ENCODE measurements around the gene RAB17.
"Not testable (repeated sequence)": the region's sequence is repeated elsewhere in the genome, so short reads cannot be mapped to it uniquely, and the experiment has no call there.

RAB17 gene

GRCh38 chr2:237624565-237624964 lies 34.0 kb upstream of the RAB17 start:
- no peak for DNase-seq (ENCODE audit: low read depth)

DNA sequence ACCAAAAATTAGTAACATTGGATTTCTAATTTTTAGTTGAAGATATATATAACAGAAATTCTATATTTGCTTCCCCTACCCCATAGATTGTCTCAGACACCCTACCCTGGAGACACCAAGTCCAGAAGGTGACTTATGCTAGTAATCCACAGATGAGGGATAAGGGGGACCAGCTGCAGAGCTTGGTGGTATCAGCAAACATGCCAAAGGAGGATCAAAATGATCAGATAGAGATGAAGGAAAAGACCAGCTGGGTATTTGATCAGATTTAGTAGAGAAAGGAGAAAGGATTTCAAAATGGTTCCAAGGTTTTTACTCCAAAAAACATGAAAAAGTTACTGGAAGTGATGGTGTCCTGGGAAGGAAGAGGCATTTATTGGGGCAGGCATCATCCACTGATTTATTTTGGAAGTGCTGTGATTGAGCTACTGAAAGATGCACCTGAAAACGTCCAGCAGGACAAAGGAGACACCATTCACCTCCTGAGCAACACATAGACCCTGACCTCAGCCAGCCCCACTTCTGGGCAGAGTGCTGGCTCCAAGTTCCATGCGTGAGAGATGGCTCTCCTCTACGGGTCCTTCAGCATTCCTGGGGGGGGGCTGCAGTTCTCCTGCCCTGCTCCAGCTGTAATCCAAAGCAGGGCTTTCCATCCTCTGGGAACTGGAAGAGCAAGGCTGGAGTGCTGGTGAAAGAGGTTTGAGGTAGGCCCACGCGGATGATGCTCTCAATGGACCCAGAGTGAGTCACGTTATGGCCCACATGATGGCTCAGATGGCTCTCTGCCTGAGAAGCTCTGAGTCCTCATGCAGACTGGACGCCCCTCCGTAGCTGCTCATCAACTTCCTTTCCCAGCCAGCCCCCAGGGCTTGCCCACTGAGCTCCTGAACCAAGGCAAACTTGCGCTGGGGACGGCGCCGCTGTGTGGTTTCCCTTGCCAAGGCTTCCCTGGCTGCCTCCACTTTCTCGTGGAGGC lies 33.2 kb upstream of the RAB17 start:
- no peak for DNase-seq (ENCODE audit: low read depth)

GRCh38 chr2:237618449-237618848 lies 27.9 kb upstream of the RAB17 start:
- no peak for DNase-seq (ENCODE audit: low read depth)

DNA sequence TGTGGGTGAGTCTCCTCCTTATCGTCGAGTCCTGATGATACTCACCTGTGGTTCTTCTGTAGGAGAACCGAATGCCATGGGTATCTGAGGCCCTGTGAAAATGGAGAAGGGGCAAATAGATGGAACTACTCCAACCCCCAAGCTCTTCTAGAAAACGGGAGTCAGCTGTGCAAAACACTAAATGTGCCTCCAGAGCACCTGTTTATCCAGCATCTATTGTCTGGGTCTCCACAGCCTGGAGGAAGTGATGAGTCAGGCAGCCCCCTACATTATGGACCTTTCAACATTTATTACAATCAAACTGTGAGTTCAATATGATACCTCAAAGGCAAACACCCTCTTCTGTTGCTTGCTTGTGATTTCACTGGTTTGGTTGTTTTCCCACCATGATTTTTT lies 27.1 kb upstream of the RAB17 start:
- DNase-seq (ENCODE audit: low read depth) = no peak

DNA sequence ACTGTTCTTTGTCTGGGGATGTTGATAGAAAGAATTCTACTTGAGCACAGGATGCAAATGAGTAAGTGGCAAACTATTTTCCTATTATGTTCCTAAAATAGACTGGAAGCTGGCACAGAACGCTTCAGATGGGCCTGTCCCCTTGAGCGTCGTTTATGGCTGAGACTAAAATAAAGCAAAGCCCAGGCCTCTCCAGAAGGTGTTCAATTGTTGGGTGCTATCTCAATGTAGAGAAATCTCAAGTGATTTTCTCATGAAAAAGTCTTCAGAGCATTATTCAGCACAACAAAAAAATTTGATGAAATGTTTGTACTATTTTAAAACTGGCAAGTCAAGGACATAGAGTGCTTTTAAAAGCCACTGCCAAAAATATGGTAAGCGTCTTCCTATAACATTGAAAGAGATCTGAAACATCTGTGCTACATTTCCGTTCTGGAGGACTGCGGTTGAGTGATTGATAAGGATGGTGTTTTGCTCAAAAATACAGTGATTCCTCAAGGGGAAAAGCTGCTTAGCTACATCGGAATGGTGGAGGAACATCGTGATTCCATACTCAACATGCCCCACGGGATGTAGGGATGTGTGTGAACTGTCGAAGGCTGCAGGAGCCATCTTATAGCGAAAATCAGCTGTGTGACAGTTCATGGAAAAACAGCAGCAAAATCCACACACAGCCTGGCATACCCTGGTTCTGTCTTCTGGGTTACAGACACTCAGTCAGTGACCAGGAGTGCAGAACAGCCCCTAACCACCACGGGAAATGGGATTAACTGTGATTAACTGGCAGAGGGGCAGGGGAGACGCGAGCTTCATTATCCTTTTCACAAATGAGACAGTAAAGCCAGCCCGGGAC lies 26.4 kb upstream of the RAB17 start:
- DNase-seq (ENCODE audit: low read depth) = no peak

DNA sequence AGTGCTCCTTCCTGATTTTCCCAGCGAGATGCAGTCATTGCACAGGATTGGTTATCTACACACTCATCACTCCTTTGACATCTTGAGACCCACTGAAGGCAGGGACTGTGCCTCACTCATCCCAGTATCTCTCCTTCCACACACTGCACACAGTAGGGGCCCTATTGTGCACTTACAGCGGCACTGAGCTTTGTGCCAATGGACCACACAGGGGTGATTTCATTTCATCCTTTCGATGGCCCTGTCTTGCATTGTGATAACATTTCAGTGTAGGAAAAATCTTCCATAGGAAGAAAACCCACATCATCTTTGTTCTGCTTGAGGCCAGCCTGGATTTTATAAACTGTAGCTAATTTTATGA lies 25.8 kb upstream of the RAB17 start:
- DNase-seq (ENCODE audit: low read depth) = no peak

GRCh38 chr2:237615631-237616249 lies 25.2 kb upstream of the RAB17 start:
- no peak for DNase-seq (ENCODE audit: low read depth)

DNA sequence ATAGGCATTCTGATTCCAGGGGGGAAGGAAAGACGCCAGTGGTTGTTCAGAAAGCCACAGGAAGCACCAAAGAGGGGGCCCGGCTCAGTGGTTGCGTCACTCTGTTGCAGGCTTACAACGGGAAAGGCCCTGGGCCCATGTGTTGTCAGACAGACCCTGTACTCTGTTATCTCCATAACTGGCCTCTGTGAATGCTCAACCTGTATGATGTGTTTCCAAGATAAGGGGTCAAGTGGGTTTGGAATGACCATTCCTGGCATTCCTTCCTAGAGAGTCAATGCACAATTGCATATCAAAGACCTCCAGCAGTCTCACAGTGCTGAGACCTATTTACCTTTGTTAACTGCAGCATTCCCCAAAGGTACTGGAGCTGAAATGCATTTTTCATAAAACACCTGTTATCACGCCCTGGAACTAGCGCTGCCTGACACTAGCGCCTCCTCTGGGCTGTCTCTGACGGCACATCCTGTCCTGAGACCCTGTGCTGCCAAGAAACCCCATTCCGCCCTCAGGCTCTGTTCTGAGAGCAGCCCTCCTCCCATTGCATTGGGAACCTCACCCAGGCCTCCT lies 23.7 kb upstream of the RAB17 start:
- DNase-seq (ENCODE audit: low read depth) = peak; percentile 45

GRCh38 chr2:237613679-237614078 lies 23.1 kb upstream of the RAB17 start:
- DNase-seq (ENCODE audit: low read depth) = no peak

- no peak for DNase-seq (ENCODE audit: low read depth)
Observed at GRCh38 chr2:237612527-237613357, 22.2 kb upstream of the RAB17 start.

GRCh38 chr2:237606522-237606921 lies 16.0 kb upstream of the RAB17 start:
- DNase-seq (ENCODE audit: low read depth) = not testable (repeated sequence)

DNA sequence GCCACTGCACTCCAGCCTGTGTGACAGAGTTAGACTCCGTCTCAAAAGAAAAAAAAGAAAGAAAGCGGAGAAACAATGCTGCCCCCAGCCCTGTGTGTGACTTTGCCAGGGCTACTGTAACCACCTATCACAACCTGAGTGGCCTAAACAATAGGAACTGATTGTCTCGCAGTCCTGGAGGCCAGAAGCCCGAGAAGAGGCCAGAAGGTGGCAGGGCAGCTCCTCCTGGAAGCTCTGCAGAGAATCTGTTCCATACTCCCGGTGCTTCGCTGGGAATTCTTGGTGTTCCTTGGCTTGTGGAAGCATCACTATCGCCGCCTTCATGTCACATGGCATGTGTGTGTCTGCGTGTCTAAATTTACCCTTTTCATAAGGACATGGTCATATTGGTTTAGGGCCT lies 14.4 kb upstream of the RAB17 start:
- DNase-seq (ENCODE audit: low read depth) = no peak

DNA sequence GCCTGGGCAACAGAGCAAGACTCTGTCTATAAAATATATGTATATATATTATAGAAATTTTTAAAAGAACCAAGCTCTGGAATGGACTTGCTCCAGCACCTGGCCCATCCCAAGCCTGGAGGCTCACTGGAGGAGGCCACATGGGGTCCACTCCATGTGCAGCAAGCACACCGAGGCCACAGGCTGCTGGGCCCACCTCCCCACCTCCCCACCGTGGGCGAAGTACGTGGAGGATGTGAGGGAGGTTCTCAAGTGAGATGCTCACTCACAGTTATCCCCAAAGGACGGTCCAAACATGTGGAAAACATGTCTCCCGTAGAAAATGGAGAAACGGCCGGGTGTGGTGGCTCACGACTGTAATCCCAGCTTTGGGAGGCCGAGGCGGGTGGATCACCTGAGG lies 13.9 kb upstream of the RAB17 start:
- no peak for DNase-seq (ENCODE audit: low read depth)

DNA sequence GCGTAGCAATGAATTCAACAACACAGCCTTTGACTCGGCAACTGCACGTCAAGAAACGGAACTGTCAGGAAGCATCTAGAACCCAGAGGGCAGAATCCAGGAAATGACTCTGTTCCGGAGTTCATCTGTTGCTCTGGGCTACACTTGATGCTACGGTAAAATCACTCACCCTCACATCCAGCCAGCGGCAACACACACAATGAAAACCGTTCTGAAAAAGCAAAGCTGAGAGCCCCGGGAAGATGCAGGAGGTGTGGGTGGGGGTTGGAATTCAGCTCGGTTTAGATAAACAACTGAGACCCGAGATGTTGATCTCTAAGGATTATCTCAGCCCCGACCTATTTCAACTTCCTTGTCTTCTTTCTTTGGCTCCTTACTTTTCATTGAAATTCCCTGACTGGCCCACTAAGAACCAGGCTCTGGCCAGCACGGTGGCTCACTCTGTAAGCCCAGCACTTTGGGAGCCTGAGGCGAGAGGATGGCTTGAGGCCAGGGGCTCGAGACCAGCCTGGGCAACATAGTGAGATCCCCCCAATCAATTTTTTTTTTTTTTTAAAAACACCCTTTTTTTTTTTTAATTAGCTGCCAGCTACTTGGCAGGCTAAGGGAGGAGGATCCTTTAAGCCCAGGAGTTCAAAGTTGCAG lies 13.3 kb upstream of the RAB17 start:
- DNase-seq (ENCODE audit: low read depth) = peak; percentile 45

- DNase-seq (ENCODE audit: low read depth) = no peak
Observed at GRCh38 chr2:237603049-237603717, 12.6 kb upstream of the RAB17 start.

DNA sequence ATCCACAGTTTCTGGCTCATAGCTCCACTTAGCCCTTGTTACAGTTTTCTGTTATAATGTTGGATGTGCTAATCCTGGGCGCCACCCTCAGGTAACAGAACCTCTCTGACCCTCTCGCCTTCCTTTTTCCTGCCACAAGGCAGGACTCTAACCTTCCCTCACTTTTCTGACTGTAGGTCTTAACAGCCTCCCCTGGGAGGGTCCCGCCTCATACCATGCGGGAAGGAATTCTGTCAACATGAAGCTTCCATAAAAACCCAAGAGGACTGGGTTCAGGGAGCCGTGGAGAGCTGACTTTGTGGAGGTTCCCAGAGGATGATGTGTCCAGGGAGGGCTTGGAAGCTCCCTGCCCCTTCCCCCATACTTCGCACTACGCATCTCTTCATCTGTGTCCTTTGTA lies 11.9 kb upstream of the RAB17 start:
- DNase-seq (ENCODE audit: low read depth) = no peak

DNA sequence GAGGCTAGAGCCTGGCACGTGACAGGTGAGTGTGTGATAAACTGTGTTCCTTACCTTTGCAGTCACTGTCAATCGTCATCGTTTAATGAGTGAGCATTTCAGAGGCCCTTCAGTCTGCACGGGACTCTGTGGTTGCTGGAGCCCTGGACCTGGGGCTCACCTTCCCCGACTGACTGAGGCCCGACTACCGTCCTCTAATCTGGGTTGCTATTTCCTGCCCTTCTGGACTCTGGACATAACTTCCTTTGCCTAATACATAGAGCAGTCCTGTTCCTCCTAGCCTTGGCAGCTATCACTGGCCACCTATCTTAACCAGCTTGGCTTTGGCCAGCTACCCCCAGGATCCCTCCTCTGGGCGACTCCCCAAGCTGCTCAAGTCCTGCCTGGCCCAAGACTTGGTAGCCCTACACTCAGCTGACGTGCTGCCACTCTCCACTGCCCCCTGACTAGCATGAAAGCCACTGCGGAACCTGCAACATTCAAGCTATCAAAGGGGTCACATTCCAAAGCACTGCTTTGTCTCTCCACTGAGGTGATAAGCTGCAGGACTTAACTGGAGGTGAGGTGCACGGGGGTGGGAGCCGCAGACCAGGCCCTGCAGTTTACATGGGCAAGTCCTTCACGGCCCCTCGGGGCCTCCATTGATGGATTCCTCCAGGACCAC lies 11.1 kb upstream of the RAB17 start:
- DNase-seq (ENCODE audit: low read depth) = no peak

GRCh38 chr2:237600205-237600846 lies 9.8 kb upstream of the RAB17 start:
- DNase-seq (ENCODE audit: low read depth) = no peak

DNA sequence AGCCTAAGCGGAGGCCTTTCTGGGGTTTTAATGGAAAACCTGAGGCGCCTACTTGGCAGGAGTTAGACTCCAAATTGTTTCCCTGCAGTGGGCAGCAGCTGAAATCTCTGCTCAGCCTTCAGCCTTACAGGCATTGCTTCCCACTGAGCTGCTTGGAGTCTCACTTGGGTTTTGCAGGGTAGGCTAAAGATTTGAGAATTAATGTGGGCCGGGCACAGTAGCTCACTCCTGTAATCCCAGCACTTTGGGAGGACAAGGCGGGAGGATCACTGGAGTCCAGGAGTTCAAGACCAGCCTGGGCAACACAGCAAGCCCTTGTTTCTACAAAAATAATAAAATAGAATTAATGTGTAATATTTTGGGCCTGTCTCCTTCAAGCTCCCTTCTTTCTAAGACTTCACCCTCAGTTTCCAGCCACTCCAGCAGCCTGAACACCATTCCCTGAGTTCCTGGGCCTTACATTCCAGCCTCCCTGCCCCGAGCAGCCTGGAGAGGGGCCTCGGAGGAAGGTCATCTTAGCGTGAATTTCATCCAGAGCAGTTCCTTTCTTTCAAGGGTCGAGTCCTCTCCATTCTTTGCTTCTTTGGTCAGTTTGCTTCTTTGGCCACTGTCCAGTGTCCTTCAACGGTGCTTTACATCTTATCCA lies 9.1 kb upstream of the RAB17 start:
- DNase-seq (ENCODE audit: low read depth) = no peak

All from non-pigmented ciliary epithelial cell (primary cell).